AG09319 (cell line): ENCODE results near the gene IL1RAPL1.

Experiments
- DNase-seq: peaks from one replicate; pipeline ENCODE4 v3.0.0-alpha.2; 2010; ENCODE audit warnings: low read depth; ENCODE audit errors: extremely low read depth
- CTCF ChIP-seq: IDR thresholded peaks from 2 replicates; pipeline ENCODE4 v1.5.1; 2011; ENCODE audit warnings: low read depth, mild to moderate bottlenecking, inconsistent platforms, low read length, moderate library complexity

The IL1RAPL1 gene

GRCh38 chrX:29952016-29952415, 1364.8 kb downstream of the IL1RAPL1 start:
- TF ChIP-seq CTCF: no peak
- DNase-seq: no peak

GRCh38 chrX:29962061-29962460, 1374.8 kb downstream of the IL1RAPL1 start:
- no peak for DNase-seq
- TF ChIP-seq CTCF: no peak

- no peak for DNase-seq
- no peak for TF ChIP-seq CTCF
Measured at GRCh38 chrX:29965634-29966033, 1378.4 kb downstream of the IL1RAPL1 start.

- no peak for DNase-seq
- no peak for TF ChIP-seq CTCF
Measured at GRCh38 chrX:29992083-29992482, 1404.8 kb downstream of the IL1RAPL1 start.

- DNase-seq: no peak
- no peak for TF ChIP-seq CTCF
Measured at GRCh38 chrX:30005813-30006212, 1418.6 kb downstream of the IL1RAPL1 start.
